Thoracic aorta (tissue), 2 donors: ENCODE results near the gene PTN. TPM values are rescaled to one million over a fixed set of nuclear protein-coding genes. Genes with fewer than 3 reads are reported as not detected.

ENCODE experiments used
- ATAC-seq: fragments of 150-250 bp; one replicate; pipeline ENCODE4 v1.8.0; 2017; ENCODE audit warnings: low read depth; ENCODE audit not compliant: insufficient number of reproducible peaks, low FRiP score
- DNase-seq: peaks from one replicate; pipeline ENCODE4 v3.0.0-alpha.2; 2020; ENCODE audit warnings: low spot score
- H3K27ac ChIP-seq, 2 donors: fragments of 200-600 bp; sonication (generic); 1 replicate in 1 of 2; 2 replicates in 1 of 2; pipeline ENCODE4 v1.5.1; 2016; ENCODE audit warnings: mild to moderate bottlenecking in 2 of 2, moderate library complexity in 2 of 2
- H3K27me3 ChIP-seq: fragments of 200-600 bp; sonication (generic); replicated peaks from 2 replicates; pipeline ENCODE4 v1.6.0; 2016; ENCODE audit warnings: mild to moderate bottlenecking; ENCODE audit not compliant: insufficient read depth
- H3K36me3 ChIP-seq: fragments of 200-600 bp; sonication (generic); one replicate; pipeline ENCODE4 v1.5.1; 2016
- H3K4me1 ChIP-seq, 2 donors: fragments of 200-600 bp; sonication (generic); 1 replicate in 1 of 2; 2 replicates in 1 of 2; pipeline versions ENCODE4 v1.5.1 to v1.6.0; 2016; ENCODE audit warnings: low read depth in 2 of 2, mild to moderate bottlenecking in 1 of 2; ENCODE audit not compliant: control insufficient read depth in 1 of 2
- H3K4me3 ChIP-seq: fragments of 200-600 bp; sonication (generic); 2 replicates; pipeline ENCODE4 v1.5.1; 2016; ENCODE audit warnings: mild to moderate bottlenecking
- H3K9me3 ChIP-seq: fragments of 200-600 bp; sonication (generic); 2 replicates; pipeline ENCODE4 v1.5.1; 2016
- total RNA-seq, 2 donors: library from RNA; depleted of rRNA; stranded (reverse); fragments of >200 nt; gene quantifications; one replicate each; pipeline versions ENCODE4 v1.1.0 to v1.2.3, GENCODE V29; 2016
- TF ChIP-seq, protein P1 (sequence below): fragments of 200-600 bp; sonication (generic); IDR thresholded peaks from one replicate; pipeline ENCODE4 v1.5.1; 2019; ENCODE audit warnings: antibody characterized with exemption

Gene PTN
- total RNA-seq, 2 donors from 2014 or later, result 4.7 to 12.5 TPM

DNA sequence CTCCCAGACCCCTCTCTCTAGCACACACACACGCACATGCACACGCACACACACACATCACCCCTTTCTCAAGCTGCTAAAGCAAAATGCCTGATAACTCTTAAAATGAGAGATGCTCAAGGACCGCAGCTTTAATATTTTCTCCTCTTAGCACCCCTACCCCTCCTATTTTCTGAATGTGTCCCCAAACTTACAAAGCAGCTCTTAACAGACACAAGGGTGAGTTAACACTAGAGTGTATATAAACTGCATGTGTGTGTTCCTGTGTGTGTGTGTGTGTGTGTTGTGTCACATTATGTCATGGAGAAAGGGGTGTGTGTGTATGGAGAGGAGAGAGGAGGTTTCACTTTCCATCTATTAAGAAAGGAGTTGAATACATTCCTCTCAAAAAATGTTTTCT, 1.3 kb downstream of the PTN start:
- H3K4me3 ChIP-seq, result no peak overlapping the region
- no peaks in the 10 kb centered on the region for H3K36me3 ChIP-seq
- DNase-seq (no peak), ATAC-seq (no peak)
- H3K4me1 ChIP-seq, result peaks cover 0 to 5% of the 10 kb centered on the region in 2 donors
- TF ChIP-seq, protein P1, sequence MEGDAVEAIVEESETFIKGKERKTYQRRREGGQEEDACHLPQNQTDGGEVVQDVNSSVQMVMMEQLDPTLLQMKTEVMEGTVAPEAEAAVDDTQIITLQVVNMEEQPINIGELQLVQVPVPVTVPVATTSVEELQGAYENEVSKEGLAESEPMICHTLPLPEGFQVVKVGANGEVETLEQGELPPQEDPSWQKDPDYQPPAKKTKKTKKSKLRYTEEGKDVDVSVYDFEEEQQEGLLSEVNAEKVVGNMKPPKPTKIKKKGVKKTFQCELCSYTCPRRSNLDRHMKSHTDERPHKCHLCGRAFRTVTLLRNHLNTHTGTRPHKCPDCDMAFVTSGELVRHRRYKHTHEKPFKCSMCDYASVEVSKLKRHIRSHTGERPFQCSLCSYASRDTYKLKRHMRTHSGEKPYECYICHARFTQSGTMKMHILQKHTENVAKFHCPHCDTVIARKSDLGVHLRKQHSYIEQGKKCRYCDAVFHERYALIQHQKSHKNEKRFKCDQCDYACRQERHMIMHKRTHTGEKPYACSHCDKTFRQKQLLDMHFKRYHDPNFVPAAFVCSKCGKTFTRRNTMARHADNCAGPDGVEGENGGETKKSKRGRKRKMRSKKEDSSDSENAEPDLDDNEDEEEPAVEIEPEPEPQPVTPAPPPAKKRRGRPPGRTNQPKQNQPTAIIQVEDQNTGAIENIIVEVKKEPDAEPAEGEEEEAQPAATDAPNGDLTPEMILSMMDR, result no peak
- H3K9me3 ChIP-seq, result no peaks in the 10 kb centered on the region
- H3K27me3 ChIP-seq, result no peaks in the 10 kb centered on the region
- no peak overlapping the region for H3K27ac ChIP-seq

DNA sequence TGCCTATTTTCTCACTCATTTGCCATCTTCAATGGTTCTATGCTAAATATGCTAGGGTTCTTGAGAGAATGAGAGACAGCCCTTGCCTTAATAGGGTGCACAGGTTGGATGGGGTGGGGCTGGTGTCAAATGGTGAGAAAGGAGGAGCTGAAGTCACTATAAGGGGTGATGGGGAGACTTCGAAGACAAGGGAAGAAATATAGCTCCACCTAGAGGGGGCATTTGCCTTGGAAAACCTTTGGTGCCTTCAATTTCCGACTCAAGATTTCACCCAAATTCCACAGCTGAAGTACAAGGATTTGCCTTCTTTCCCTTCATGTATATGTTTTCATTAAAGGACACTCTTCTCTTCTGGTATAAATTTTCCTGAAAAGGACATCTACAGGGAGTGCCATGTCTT, 5.6 kb downstream of the PTN start:
- no peak overlapping the region for H3K27ac ChIP-seq

DNA sequence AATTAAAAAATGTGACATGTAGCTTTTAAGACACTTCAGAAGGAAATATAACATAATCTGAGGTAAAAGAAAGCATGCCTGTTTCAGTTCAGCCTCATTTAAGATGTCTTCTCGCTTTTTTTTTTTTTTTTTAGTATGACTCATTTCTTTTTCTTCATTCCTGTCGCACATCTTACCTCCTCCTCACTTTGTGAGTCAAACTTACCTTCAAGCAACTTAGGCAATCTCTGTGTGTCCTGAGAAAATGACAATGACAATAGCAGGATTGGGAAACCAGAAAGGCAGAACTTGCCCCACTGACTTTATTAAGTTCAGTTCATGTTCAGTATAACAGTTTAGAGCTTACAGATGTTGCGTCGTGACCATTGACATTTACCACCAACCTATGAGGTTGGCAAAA, 7.7 kb downstream of the PTN start:
- no peaks in the 10 kb centered on the region for H3K4me1 ChIP-seq
- no peaks in the 10 kb centered on the region for H3K36me3 ChIP-seq
- ATAC-seq (no peak), DNase-seq (no peak)
- TF ChIP-seq, protein P1, result no peak
- H3K9me3 ChIP-seq, result no peaks in the 10 kb centered on the region
- H3K4me3 ChIP-seq, result no peak overlapping the region
- H3K27me3 ChIP-seq, result no peaks in the 10 kb centered on the region
- no peak overlapping the region for H3K27ac ChIP-seq

More for the DNA sequence above, 5.6 kb downstream of the PTN start:
- TF ChIP-seq, protein P1, result no peak
- peaks cover 0 to 4% of the 10 kb centered on the region in 2 donors for H3K4me1 ChIP-seq
- DNase-seq (no peak), ATAC-seq (no peak)
- no peak overlapping the region for H3K4me3 ChIP-seq
- H3K36me3 ChIP-seq, result no peaks in the 10 kb centered on the region
- no peaks in the 10 kb centered on the region for H3K27me3 ChIP-seq
- no peaks in the 10 kb centered on the region for H3K9me3 ChIP-seq

DNA sequence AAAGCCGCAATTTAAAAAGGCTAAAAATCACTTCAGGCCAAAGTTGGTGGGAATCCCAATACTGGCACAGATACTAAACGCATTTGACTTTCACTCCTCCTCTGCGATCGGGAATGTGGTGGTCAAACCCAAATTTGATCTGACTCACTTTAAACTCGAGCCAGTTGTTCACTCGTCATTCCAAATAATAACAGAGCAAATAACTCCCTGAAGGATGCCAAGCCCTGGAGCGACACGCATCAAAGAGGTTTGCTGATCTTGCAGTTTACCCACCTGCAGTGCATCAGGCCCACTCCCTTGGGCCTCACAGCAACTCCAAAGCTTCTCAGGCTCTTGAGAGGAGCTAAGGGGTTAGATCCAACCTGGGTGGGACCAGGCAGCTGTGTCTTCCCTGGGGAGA, 12.2 kb downstream of the PTN start:
- DNase-seq, result no peak
- H3K4me1 ChIP-seq, result no peaks in the 10 kb centered on the region
- no peaks in the 10 kb centered on the region for H3K9me3 ChIP-seq
- no peaks in the 10 kb centered on the region for H3K36me3 ChIP-seq
- TF ChIP-seq, protein P1, result no peak
- H3K27ac ChIP-seq, result no peak overlapping the region
- ATAC-seq, result no peak
- no peak overlapping the region for H3K4me3 ChIP-seq
- H3K27me3 ChIP-seq, result no peaks in the 10 kb centered on the region

DNA sequence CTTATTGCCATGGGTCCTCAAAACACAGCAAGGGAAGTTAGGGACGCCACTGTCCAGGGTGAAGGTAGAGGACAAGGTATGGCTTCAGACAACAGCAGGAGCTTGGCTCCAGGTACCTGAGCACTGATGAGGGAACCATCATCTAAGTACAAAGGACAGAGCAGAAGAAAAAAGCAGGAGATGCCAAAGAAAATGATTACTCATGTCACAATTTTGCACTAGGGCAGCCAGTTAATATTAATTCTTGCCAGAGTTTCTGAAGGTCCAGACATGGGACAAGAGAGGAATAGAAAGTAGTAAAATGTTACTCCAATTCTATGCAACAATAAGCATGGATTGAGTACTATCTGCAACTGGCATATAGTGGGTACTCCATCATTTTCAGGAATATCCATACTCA, 14.1 kb downstream of the PTN start:
- TF ChIP-seq, protein P1, result no peak
- no peaks in the 10 kb centered on the region for H3K27me3 ChIP-seq
- H3K36me3 ChIP-seq, result no peaks in the 10 kb centered on the region
- H3K9me3 ChIP-seq, result no peaks in the 10 kb centered on the region
- H3K27ac ChIP-seq, result no peak overlapping the region
- H3K4me3 ChIP-seq, result no peak overlapping the region
- DNase-seq (no peak), ATAC-seq (no peak)
- no peaks in the 10 kb centered on the region for H3K4me1 ChIP-seq
